Measurements from ENCODE around the gene PSME1.

Gene PSME1

GRCh38 chr14:24094841-24095270 lies 41.1 kb upstream of the PSME1 start:
- Histone ChIP-seq H3K79me1 (ENCODE audit: low read length) (peaks cover 11% of the 10 kb centered on the region), H3K4me2 (ENCODE audit: low read length) (peak overlapping the region; percentile 88), H2AFZ (ENCODE audit: insufficient read depth, low read length, poor library complexity) (peak overlapping the region; percentile 53), H3K14ac (ENCODE audit: low read length) (peak overlapping the region; percentile 87), H3K23ac (ENCODE audit: low read length) (no peak overlapping the region), H3K36me3 (ENCODE audit: control insufficient read depth in 1 of 2, insufficient read depth in 2 of 2, low read length in 2 of 2) (peaks cover 9 to 14% of the 10 kb centered on the region in 2 experiments), H3K27ac (ENCODE audit: low read depth, low read length) (peak overlapping the region; percentile 70), H4K8ac (ENCODE audit: low read depth, low read length) (peak overlapping the region; percentile 77), H4K91ac (ENCODE audit: low read depth, low read length) (peak overlapping the region; percentile 88), H3K9ac (ENCODE audit: low read length) (peak overlapping the region; percentile 72), H3K9me3 (ENCODE audit: insufficient read depth, low read depth, low read length) (no peaks in the 10 kb centered on the region), H2BK12ac (ENCODE audit: low read length) (no peak overlapping the region), H4K12ac (ENCODE audit: low read depth, low read length) (peak overlapping the region; percentile 87), H3K79me2 (ENCODE audit: control insufficient read depth, insufficient read depth, low read length, poor library complexity) (peaks cover 6% of the 10 kb centered on the region), H3K4ac (ENCODE audit: low read depth, low read length) (peak overlapping the region; percentile 71), H2AK5ac (ENCODE audit: low read length) (peak overlapping the region; percentile 24), H3K27me3 (ENCODE audit: insufficient read depth, low read length) (no peaks in the 10 kb centered on the region), H3K4me3 (ENCODE audit: low read depth, low read length) (peak overlapping the region; percentile 72), H2BK120ac (ENCODE audit: insufficient read depth, low read length, poor library complexity) (peak overlapping the region; percentile 70), H2BK5ac (ENCODE audit: low read depth, low read length, poor library complexity) (peak overlapping the region; percentile 42), H3K4me1 (ENCODE audit: control insufficient read depth in 1 of 2, insufficient read depth in 2 of 2, low read length in 2 of 2) (peaks cover 0 to 14% of the 10 kb centered on the region in 2 experiments), H3K18ac (ENCODE audit: low read length) (peak overlapping the region; percentile 85)
- WGBS (ENCODE audit: extremely low coverage, insufficient coverage, insufficient read length), result no CpG with 5 or more reads among the region's 14 CpGs
- peak in 1 of 2 donors; percentile 7 for DNase-seq

GRCh38 chr14:24095271-24096068 lies 40.5 kb upstream of the PSME1 start:
- no peak overlapping the region for H4K91ac ChIP-seq (ENCODE audit: low read depth, low read length)

GRCh38 chr14:24096545-24097181 lies 39.3 kb upstream of the PSME1 start:
- H2AK5ac ChIP-seq (ENCODE audit: low read length), result no peak overlapping the region
- no peak overlapping the region for H4K12ac ChIP-seq (ENCODE audit: low read depth, low read length)
- H2BK5ac ChIP-seq (ENCODE audit: low read depth, low read length, poor library complexity), result no peak overlapping the region
- H3K23ac ChIP-seq (ENCODE audit: low read length), result no peak overlapping the region
- no peak overlapping the region for H2AFZ ChIP-seq (ENCODE audit: insufficient read depth, low read length, poor library complexity)
- H4K8ac ChIP-seq (ENCODE audit: low read depth, low read length), result no peak overlapping the region
- peaks cover 15 to 17% of the 10 kb centered on the region in 2 experiments for H3K36me3 ChIP-seq (ENCODE audit: control insufficient read depth in 1 of 2, insufficient read depth in 2 of 2, low read length in 2 of 2)
- H2BK12ac ChIP-seq (ENCODE audit: low read length), result no peak overlapping the region
- peaks cover 0 to 14% of the 10 kb centered on the region in 2 experiments for H3K4me1 ChIP-seq (ENCODE audit: control insufficient read depth in 1 of 2, insufficient read depth in 2 of 2, low read length in 2 of 2)
- no peak overlapping the region for H3K18ac ChIP-seq (ENCODE audit: low read length)
- peaks cover 6% of the 10 kb centered on the region for H3K79me2 ChIP-seq (ENCODE audit: control insufficient read depth, insufficient read depth, low read length, poor library complexity)
- WGBS (ENCODE audit: extremely low coverage, insufficient coverage, insufficient read length), result no CpG with 5 or more reads among the region's 8 CpGs
- no peak overlapping the region for H3K9ac ChIP-seq (ENCODE audit: low read length)
- H3K79me1 ChIP-seq (ENCODE audit: low read length), result peaks cover 11% of the 10 kb centered on the region
- no peaks in the 10 kb centered on the region for H3K27me3 ChIP-seq (ENCODE audit: insufficient read depth, low read length)
- H3K4ac ChIP-seq (ENCODE audit: low read depth, low read length), result no peak overlapping the region
- H3K4me3 ChIP-seq (ENCODE audit: low read depth, low read length), result no peak overlapping the region
- H2BK120ac ChIP-seq (ENCODE audit: insufficient read depth, low read length, poor library complexity), result no peak overlapping the region
- no peak overlapping the region for H3K27ac ChIP-seq (ENCODE audit: low read depth, low read length)
- no peak overlapping the region for H4K91ac ChIP-seq (ENCODE audit: low read depth, low read length)
- no peak overlapping the region for H3K4me2 ChIP-seq (ENCODE audit: low read length)
- no peak overlapping the region for H3K14ac ChIP-seq (ENCODE audit: low read length)
- no peak for DNase-seq
- peaks cover 2% of the 10 kb centered on the region for H3K9me3 ChIP-seq (ENCODE audit: insufficient read depth, low read depth, low read length)

More at GRCh38 chr14:24095271-24096068, 40.5 kb upstream of the PSME1 start:
- H3K4me3 ChIP-seq (ENCODE audit: low read depth, low read length), result no peak overlapping the region
- H4K8ac ChIP-seq (ENCODE audit: low read depth, low read length), result peak overlapping the region; percentile 77
- H3K14ac ChIP-seq (ENCODE audit: low read length), result peak overlapping the region; percentile 28
- DNase-seq, result no peak
- H2AFZ ChIP-seq (ENCODE audit: insufficient read depth, low read length, poor library complexity), result peak overlapping the region; percentile 53
- H3K36me3 ChIP-seq (ENCODE audit: control insufficient read depth in 1 of 2, insufficient read depth in 2 of 2, low read length in 2 of 2), result peaks cover 12 to 17% of the 10 kb centered on the region in 2 experiments
- no peak overlapping the region for H4K12ac ChIP-seq (ENCODE audit: low read depth, low read length)
- no peak overlapping the region for H2AK5ac ChIP-seq (ENCODE audit: low read length)
- H3K23ac ChIP-seq (ENCODE audit: low read length), result no peak overlapping the region
- H3K9me3 ChIP-seq (ENCODE audit: insufficient read depth, low read depth, low read length), result peaks cover 2% of the 10 kb centered on the region
- no peaks in the 10 kb centered on the region for H3K27me3 ChIP-seq (ENCODE audit: insufficient read depth, low read length)
- no peak overlapping the region for H2BK120ac ChIP-seq (ENCODE audit: insufficient read depth, low read length, poor library complexity)
- WGBS (ENCODE audit: extremely low coverage, insufficient coverage, insufficient read length), result no CpG with 5 or more reads among the region's 12 CpGs
- H3K18ac ChIP-seq (ENCODE audit: low read length), result no peak overlapping the region
- H3K79me1 ChIP-seq (ENCODE audit: low read length), result peaks cover 11% of the 10 kb centered on the region
- H3K79me2 ChIP-seq (ENCODE audit: control insufficient read depth, insufficient read depth, low read length, poor library complexity), result peaks cover 6% of the 10 kb centered on the region
- no peak overlapping the region for H3K4ac ChIP-seq (ENCODE audit: low read depth, low read length)
- H3K9ac ChIP-seq (ENCODE audit: low read length), result no peak overlapping the region
- H3K4me1 ChIP-seq (ENCODE audit: control insufficient read depth in 1 of 2, insufficient read depth in 2 of 2, low read length in 2 of 2), result peaks cover 0 to 14% of the 10 kb centered on the region in 2 experiments
- H3K4me2 ChIP-seq (ENCODE audit: low read length), result peak overlapping the region; percentile 88
- no peak overlapping the region for H2BK12ac ChIP-seq (ENCODE audit: low read length)
- H3K27ac ChIP-seq (ENCODE audit: low read depth, low read length), result no peak overlapping the region
- H2BK5ac ChIP-seq (ENCODE audit: low read depth, low read length, poor library complexity), result no peak overlapping the region

GRCh38 chr14:24098229-24098926 lies 37.6 kb upstream of the PSME1 start:
- H2AFZ ChIP-seq (ENCODE audit: insufficient read depth, low read length, poor library complexity), result no peak overlapping the region
- H3K14ac ChIP-seq (ENCODE audit: low read length), result no peak overlapping the region
- no peak overlapping the region for H4K91ac ChIP-seq (ENCODE audit: low read depth, low read length)
- H2BK5ac ChIP-seq (ENCODE audit: low read depth, low read length, poor library complexity), result no peak overlapping the region
- peaks cover 11% of the 10 kb centered on the region for H3K79me1 ChIP-seq (ENCODE audit: low read length)
- H3K9me3 ChIP-seq (ENCODE audit: insufficient read depth, low read depth, low read length), result peaks cover 3% of the 10 kb centered on the region
- H3K4me1 ChIP-seq (ENCODE audit: control insufficient read depth in 1 of 2, insufficient read depth in 2 of 2, low read length in 2 of 2), result peaks cover 0 to 14% of the 10 kb centered on the region in 2 experiments
- no peak overlapping the region for H3K27ac ChIP-seq (ENCODE audit: low read depth, low read length)
- no peak overlapping the region for H3K4me3 ChIP-seq (ENCODE audit: low read depth, low read length)
- H4K8ac ChIP-seq (ENCODE audit: low read depth, low read length), result no peak overlapping the region
- H3K36me3 ChIP-seq (ENCODE audit: control insufficient read depth in 1 of 2, insufficient read depth in 2 of 2, low read length in 2 of 2), result peaks cover 18 to 25% of the 10 kb centered on the region in 2 experiments
- H2BK12ac ChIP-seq (ENCODE audit: low read length), result no peak overlapping the region
- H4K12ac ChIP-seq (ENCODE audit: low read depth, low read length), result peak overlapping the region; percentile 26
- H3K4ac ChIP-seq (ENCODE audit: low read depth, low read length), result no peak overlapping the region
- H3K23ac ChIP-seq (ENCODE audit: low read length), result no peak overlapping the region
- H3K9ac ChIP-seq (ENCODE audit: low read length), result no peak overlapping the region
- no peaks in the 10 kb centered on the region for H3K27me3 ChIP-seq (ENCODE audit: insufficient read depth, low read length)
- no peak overlapping the region for H2AK5ac ChIP-seq (ENCODE audit: low read length)
- no peak overlapping the region for H3K4me2 ChIP-seq (ENCODE audit: low read length)
- H2BK120ac ChIP-seq (ENCODE audit: insufficient read depth, low read length, poor library complexity), result no peak overlapping the region
- DNase-seq, result no peak
- no CpG with 5 or more reads among the region's 16 CpGs for WGBS (ENCODE audit: extremely low coverage, insufficient coverage, insufficient read length)
- H3K18ac ChIP-seq (ENCODE audit: low read length), result no peak overlapping the region
- H3K79me2 ChIP-seq (ENCODE audit: control insufficient read depth, insufficient read depth, low read length, poor library complexity), result peaks cover 6% of the 10 kb centered on the region
